Activated naive CD4-positive, alpha-beta T cell treated with anti-CD3 and anti-CD28 coated beads for 36 hours (primary cell): ENCODE data around the gene MT1G. TPM values are rescaled to one million over a fixed set of nuclear protein-coding genes. Genes with fewer than 3 reads are reported as not detected.

Source experiments
- CTCF ChIA-PET: fragments of 350-600 bp; sonication (Branson Sonifier 250); formaldehyde crosslinking; loops from one replicate; lab custom pipeline; 2021; ENCODE audit warnings: antibody characterized with exemption; lab: Charles Lee
- DNase-seq: peaks from one replicate; pipeline ENCODE4 v3.0.0-alpha.2; 2020
- H3K27ac Mint-ChIP-seq: one replicate; pipeline ENCODE4 v1.8.0; 2021; ENCODE audit warnings: mild to moderate bottlenecking, mixed read lengths
- H3K27me3 Mint-ChIP-seq: one replicate; pipeline ENCODE4 v1.8.0; 2021; ENCODE audit warnings: low read depth, mixed read lengths
- H3K36me3 Mint-ChIP-seq: one replicate; pipeline ENCODE4 v1.8.0; 2021; ENCODE audit warnings: low read depth, mixed read lengths
- H3K4me1 Mint-ChIP-seq: one replicate; pipeline ENCODE4 v1.8.0; 2021; ENCODE audit warnings: low read depth, mixed read lengths
- H3K4me3 Mint-ChIP-seq: one replicate; pipeline ENCODE4 v1.8.0; 2021; ENCODE audit warnings: mild to moderate bottlenecking, moderate library complexity, mixed read lengths
- H3K9me3 Mint-ChIP-seq: one replicate; pipeline ENCODE4 v1.8.0; 2021; ENCODE audit warnings: mixed read lengths
- intact Hi-C: fragments of 100-400 bp; cut with micrococcal nuclease; formaldehyde crosslinking; loops from one replicate; pipeline ENCODE4 v1.15.1; 2023
- total RNA-seq, 2 experiments: library from RNA; stranded (reverse); gene quantifications; one replicate each; pipeline ENCODE4 v1.2.3, GENCODE V29; 2021

Gene MT1G
- total RNA-seq, 2 experiments from 2014 or later: 22.4 to 23.8 TPM

DNA sequence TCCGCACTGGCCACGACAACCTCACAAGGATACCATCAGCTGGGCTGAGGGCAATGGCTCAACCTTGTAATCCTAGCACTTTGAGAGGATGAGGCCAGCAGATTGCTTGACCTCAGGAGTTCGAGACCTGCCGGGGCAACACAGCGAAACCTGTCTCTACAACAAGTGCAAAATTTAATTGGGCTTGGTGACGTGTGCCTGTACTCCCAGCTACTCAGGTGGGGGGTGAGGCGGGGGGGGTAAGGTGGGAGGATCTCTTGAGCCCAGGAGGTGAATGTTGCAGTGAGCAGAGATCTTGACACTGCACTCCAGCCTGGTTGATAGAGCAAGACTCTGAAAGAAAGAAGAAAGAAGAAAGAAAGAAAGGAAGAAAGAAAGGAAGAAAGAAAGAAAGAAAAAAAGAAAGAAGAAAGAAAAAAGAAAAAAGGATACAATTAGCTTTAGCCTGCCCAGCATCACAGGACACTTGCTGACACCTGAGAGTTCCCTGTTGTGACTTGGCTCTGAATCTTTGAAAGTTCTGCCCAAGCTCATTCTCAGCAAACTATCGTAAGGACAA lies 47.4 kb downstream of the MT1G start:
- H3K27me3 Mint-ChIP-seq: peaks cover 28% of the 10 kb centered on the region
- CTCF ChIA-PET: no interaction called here
- intact Hi-C loops: no loop called here

DNA sequence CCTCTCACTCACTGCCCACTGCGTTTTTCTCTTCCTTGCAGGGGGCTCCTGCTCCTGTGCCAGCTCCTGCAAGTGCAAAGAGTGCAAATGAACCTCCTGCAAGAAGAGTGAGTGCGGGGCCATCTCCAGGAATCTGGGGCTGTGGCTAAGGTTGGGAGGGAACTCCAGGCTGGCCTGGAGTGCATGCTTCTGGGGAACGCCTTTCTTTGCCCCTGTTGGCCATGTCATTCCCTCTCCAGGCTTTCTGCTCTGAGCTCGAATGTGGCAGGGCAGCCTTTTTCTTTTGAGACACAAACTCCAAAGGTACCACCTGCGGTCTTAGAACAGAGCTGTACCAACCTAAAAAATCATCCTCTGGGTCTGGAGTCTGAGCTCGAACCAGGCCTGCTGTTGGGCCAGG lies 49.7 kb downstream of the MT1G start:
- Mint-ChIP-seq H3K36me3 (no peaks in the 10 kb centered on the region), H3K27ac (no peak overlapping the region), H3K4me3 (no peak overlapping the region), H3K9me3 (no peaks in the 10 kb centered on the region), H3K4me1 (peaks cover 30% of the 10 kb centered on the region), H3K27me3 (peaks cover 20% of the 10 kb centered on the region)
- CTCF ChIA-PET: interaction anchor here (1.0 kb wide), 1 partner anchor 84 kb away, joined by 3 read pairs; no protein-coding TSS in a partner anchor
- intact Hi-C loops: no loop called here
- no peak for DNase-seq

More for the DNA sequence above, 47.4 kb downstream of the MT1G start:
- H3K27ac Mint-ChIP-seq: no peak overlapping the region
- H3K4me3 Mint-ChIP-seq: no peak overlapping the region
- no peaks in the 10 kb centered on the region for H3K36me3 Mint-ChIP-seq
- no peaks in the 10 kb centered on the region for H3K9me3 Mint-ChIP-seq
- no peak for DNase-seq
- peaks cover 15% of the 10 kb centered on the region for H3K4me1 Mint-ChIP-seq

DNA sequence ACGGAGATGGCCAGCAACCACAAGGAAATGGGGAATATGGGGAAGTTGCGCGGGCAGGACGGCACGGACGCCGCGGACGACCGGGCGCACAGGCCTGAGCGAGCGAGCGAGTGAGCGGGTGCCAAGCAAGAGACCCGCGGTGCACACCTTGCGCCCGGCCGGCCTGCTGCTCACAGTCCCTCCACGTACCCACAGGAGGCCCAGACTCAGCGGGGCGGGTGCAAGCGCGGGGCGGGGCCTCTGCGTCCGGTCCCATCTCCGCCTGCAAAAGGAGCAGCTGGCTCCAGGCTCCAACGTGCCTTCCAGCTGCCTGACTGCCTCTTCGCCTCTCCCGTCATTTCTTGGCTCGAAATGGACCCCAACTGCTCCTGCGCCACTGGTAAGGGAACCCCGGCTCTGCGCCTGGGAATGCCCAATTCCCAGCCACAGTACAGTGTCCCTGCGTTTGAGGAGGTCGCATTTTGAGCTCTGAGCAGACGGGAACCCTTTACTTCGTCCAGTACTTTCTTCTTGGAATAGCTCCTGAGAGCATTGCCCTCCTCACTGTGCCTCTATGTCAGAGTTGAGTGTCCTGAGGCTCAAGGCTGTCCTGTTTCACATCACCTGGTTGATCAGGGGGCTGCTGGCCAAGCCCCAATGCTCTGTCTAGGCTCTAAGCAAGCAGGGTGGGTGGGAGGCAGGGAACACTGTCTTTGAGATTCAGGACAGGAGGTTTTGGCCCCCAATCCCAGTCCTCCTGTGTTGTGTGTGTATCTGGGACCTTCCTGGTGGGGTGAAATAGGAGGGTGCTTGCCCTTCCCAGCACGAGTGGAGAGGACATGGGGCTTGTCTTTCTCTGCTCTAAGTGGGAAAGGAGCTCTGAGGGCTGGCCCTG lies 50.4 kb downstream of the MT1G start:
- peak overlapping the region; percentile 38 for H3K4me3 Mint-ChIP-seq
- CTCF ChIA-PET: interaction anchor here (1.0 kb wide), 1 partner anchor 84 kb away, joined by 3 read pairs; no protein-coding TSS in a partner anchor
- peak; percentile 71 for DNase-seq
- no peaks in the 10 kb centered on the region for H3K36me3 Mint-ChIP-seq
- H3K4me1 Mint-ChIP-seq: peaks cover 34% of the 10 kb centered on the region
- H3K27me3 Mint-ChIP-seq: peaks cover 20% of the 10 kb centered on the region
- intact Hi-C loops: no loop called here
- H3K27ac Mint-ChIP-seq: no peak overlapping the region
- H3K9me3 Mint-ChIP-seq: no peaks in the 10 kb centered on the region

Other genes starting within 250 kb of the MT1G start
- gene AMFR, start 242.5 kb downstream of the MT1G start, total RNA-seq: 10 to 100 TPM; 26.7 to 33.0 TPM
- gene NUDT21, start 216.7 kb downstream of the MT1G start, total RNA-seq: 100 to 1,000 TPM; 324 to 330 TPM
- 10 to 100 TPM; 48.5 to 50.6 TPM for gene OGFOD1, start 216.5 kb downstream of the MT1G start, total RNA-seq
- gene BBS2, start 148.0 kb downstream of the MT1G start, total RNA-seq: 10 to 100 TPM; 18.0 to 19.2 TPM
- gene MT4, start 103.0 kb downstream of the MT1G start, total RNA-seq: not detected
- 1 to 10 TPM in 1 of 2 experiments, under 1 TPM in 1; 0.64 to 1.6 TPM for gene MT3, start 78.5 kb downstream of the MT1G start, total RNA-seq
- gene MT2A, start 59.5 kb downstream of the MT1G start, total RNA-seq: 100 to 1,000 TPM in 1 of 2 experiments, 10 to 100 TPM in 1; 95.7 to 130 TPM
- 10 to 100 TPM; 12.2 to 12.4 TPM for gene MT1E, start 42.3 kb downstream of the MT1G start, total RNA-seq
- gene MT1M, start 35.4 kb downstream of the MT1G start, total RNA-seq: not detected
- not detected for gene MT1A, start 29.4 kb downstream of the MT1G start, total RNA-seq
- gene MT1B, start 16.2 kb downstream of the MT1G start, total RNA-seq: not detected
- 1 to 10 TPM; 5.4 to 6.4 TPM for gene MT1F, start 10.1 kb downstream of the MT1G start, total RNA-seq
- gene MT1H, start 1.7 kb upstream of the MT1G start, total RNA-seq: 1 to 10 TPM; 5.4 to 7.4 TPM
- 10 to 100 TPM; 49.9 to 57.9 TPM for gene MT1X, start 14.4 kb upstream of the MT1G start, total RNA-seq
- gene NUP93, start 62.1 kb upstream of the MT1G start, total RNA-seq: 100 to 1,000 TPM; 161 to 172 TPM
- not detected for gene SLC12A3, start 197.1 kb upstream of the MT1G start, total RNA-seq